ENCODE data around the gene BPTF.
A peak's percentile ranks its signal among the peaks of the same experiment; 100 is the strongest.
"Not testable (repeated sequence)": the region's sequence is repeated elsewhere in the genome, so short reads cannot be mapped to it uniquely, and the experiment has no call there.

Gene BPTF
- total RNA-seq = 211 to 331 (median 322) reads per million in 4 experiments

GRCh38 chr17:67824735-67825626 is at the start of gene BPTF:
Gene BPTF (plus strand): TSS chr17:67825503. CDS start chr17:67825725, 222 bp downstream.
- peak; percentile 81 for DNase-seq

GRCh38 chr17:67779098-67779672 is 46.1 kb upstream of the BPTF start:
- DNase-seq = peak; percentile 3

GRCh38 chr17:67784364-67785121 is 40.8 kb upstream of the BPTF start:
- no peak for DNase-seq

GRCh38 chr17:67785122-67785477 is 40.2 kb upstream of the BPTF start:
- no peak for DNase-seq

DNA sequence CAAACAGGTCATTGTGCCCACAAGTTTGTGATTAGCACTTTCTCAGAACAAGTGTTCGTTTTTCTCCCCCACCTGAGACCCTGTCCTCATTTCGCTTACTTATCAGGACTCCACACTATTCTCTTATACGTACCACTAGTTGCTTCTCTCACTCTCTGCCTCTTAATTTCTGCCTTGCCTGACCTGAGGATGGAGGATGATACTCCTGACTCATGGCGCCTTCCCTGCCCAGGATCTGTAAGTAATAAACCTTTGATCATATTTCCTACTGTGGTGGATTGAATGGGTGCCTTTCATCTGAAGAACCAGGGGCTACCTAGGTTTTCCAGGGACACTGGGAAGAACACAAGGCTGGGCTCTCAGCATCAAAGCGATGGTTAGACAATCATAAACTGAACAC is 39.8 kb upstream of the BPTF start:
- DNase-seq = no peak

DNA sequence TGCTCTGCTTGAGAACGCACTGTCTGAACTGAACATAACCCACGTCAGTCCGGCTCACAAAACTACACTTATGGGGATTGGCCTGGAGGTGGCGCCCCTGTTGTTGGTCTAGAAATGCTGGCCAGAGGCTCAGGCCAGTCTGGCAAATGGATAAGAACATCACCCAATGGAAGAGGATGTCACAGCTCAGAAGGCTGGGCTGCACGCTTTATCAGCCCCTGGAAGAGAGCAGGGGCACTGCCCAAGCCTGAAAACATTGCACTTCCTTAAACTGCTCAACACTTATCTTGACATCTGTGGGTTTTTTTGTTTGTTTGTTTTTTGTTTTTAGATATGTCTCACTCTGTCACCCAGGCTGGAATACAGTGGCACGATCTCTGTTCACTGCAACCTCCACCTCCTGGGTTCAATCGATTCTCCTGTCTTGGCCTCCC is 24.8 kb upstream of the BPTF start:
- no peak for DNase-seq

DNA sequence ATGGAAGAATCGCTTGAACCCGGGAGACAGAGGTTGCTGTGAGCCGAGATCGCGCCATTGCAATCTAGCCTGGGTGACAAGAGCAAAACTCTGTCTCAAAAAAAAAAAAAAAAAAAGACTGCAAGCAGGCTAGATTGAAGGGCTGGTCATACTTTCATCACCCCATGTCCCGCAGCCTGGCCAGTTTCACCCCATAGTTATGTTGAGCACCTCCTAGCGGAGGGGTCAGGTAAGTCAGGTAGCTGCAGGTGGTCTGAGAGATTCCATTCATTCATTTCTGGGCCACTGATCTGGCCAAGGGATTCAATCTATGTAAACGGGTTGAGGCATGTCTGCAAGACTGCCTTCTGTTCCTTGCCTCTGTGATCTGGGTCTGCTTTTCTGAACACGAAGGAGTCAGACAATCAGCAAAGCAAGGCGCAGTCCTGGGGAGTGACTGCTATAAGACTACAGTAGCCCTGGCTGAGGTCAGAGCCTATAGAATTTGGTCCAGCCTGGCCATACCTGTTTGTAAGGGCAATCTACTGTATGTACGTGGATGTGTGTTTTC is 23.6 kb upstream of the BPTF start:
- no peak for DNase-seq

DNA sequence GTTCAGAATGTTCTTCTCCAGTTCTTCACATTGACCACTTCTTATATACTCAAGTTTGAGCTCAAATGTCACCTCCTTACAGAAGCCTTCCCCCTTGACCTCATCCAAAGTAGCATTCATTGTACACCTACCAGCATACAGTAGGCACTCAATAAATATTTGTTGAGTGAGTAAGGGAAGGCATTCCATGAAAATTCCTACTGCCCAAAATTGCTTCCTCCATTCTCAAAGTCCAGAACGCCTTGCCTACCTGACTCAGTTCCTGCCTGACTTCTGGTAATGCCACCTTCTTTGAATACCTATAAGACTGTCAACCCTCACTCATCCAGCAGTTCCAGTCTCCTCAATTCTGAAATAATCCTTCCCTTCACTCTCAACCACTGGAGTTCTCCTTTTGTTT is 14.8 kb upstream of the BPTF start:
- DNase-seq = no peak

DNA sequence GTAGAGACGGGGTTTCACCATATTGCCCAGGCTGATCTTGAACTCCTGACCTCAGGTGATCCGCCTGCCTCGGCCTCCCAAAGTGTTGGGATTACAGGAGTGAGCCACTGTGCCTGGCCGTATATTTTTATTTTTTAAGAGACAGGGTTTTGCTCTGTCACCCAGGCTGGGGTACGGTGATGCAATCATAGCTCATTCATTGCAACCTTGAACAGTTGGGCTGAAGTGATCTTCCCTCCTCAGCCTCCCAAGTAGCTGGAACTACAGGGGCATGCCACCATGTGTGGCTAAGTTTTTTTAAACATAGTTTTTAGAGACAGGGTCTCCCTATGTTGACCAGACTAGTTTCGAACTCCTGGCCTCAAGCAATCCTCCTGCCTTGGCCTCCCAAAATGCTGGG is 12.9 kb upstream of the BPTF start:
- DNase-seq = not testable (repeated sequence)

GRCh38 chr17:67813803-67814180 is 11.5 kb upstream of the BPTF start:
- no peak for DNase-seq

DNA sequence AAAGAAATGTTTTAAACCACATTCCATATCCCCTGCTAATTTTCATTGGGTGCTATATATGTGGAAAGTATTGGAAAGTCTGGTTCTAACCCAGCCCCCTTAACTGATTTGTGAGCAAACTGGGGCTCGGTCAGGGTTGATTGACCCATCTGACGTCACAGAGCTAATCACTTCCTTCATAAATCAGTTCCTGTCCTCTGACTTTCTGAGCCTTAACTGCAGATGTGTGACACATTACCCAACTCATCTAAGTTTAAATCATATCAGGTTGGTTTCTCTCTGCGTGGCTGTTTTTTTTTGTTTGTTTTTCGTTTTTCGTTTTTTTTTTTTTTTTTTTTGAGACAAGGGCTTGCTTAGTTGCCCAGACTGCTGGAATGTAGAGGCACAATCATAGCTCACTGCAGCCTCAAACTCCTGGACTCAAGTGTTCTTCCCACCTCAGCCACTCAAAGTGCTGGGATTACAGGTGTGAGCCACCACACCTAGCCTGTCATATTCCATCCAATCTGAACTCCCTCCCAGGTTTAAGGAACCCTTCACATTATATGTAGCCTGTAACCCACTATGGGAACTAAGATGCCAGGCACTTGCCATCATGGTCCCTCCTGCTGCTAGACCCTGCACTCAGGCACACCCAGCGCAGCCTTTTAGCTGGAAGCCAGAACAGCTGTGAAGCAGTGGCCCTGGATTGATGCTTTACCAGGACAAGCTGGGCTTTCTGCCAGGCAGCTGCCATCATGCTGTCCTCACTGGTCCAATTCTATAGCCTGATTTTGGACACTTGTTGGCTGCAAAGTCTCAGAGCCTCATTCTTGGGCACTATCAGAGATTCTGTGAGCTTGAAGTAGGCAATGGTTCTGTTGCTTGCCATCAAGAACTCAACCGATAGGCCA is 6.9 kb upstream of the BPTF start:
- no peak for DNase-seq

DNA sequence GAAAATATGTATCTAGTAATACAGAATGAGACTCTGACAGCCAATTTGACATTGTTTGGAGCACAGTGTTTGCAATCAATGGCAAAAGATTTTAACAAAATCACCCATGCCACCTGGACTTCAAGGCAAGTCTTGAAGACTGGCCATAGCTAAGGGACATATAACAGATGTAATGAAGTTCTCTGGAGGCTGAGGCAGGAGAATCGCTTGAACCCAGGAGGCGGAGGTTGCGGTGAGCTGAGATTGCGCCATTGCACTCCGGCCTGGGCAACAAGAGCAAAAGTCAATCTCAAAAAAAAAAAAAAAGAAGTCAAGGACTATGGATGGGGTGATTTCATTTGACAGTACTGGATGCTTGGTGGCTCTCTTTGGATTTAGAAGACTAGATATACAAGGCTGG is 5.6 kb upstream of the BPTF start:
- DNase-seq = no peak

DNA sequence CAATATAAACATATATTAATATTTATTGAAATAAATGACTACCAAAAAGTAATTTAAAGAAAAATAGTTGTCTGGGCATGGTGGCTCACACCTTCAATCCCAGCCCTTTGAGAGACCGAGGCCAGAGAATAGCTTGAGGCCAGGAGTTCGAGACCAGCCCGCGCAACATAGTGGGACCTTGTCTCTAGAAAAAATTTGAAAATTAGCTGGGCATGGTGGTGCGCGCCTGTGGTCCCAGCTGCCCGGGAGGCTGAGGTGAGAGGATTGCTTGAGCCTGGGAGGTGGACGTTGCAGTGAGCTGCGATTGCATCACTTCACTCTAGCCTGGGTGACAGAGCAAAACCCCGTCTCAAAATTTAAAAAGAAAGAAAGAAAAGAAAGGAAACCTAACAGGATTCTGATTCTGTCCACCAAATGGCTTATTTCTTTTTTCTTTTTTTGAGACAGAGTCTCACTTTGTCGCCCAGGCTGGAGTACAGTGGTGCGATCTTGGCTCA is 3.4 kb upstream of the BPTF start:
- DNase-seq = no peak

DNA sequence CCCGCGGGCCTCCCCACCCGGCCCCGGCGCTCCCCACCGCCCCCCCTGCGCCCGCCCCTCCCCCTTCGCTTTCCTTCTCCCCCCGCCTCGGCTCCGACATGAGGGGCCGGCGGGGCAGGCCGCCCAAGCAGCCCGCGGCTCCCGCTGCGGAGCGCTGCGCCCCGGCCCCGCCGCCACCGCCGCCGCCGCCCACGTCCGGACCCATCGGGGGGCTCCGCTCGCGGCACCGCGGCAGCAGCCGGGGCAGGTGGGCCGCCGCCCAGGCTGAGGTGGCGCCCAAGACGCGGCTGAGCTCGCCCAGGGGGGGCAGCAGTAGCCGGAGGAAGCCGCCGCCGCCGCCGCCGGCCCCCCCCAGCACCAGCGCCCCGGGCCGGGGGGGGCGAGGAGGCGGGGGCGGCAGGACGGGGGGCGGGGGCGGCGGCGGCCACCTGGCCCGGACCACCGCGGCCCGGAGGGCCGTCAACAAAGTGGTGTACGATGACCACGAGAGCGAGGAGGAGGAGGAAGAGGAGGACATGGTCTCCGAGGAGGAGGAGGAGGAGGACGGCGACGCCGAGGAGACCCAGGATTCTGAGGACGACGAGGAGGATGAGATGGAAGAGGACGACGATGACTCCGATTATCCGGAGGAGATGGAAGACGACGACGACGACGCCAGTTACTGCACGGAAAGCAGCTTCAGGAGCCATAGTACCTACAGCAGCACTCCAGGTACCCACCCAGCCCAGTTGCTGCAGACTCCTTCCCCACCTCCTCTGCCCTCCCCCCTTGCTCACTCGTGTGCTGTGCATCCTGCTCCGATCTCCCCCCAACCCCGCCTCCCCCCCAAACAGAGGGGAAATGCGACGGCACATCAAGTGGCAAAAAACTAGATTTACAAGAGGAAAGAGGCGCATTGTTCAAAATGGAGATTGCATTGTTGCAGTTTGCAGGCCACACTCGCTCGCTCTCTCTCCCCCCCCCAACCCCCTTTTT is 611 bp downstream of the BPTF start:
- DNase-seq = peak; percentile 48

DNA sequence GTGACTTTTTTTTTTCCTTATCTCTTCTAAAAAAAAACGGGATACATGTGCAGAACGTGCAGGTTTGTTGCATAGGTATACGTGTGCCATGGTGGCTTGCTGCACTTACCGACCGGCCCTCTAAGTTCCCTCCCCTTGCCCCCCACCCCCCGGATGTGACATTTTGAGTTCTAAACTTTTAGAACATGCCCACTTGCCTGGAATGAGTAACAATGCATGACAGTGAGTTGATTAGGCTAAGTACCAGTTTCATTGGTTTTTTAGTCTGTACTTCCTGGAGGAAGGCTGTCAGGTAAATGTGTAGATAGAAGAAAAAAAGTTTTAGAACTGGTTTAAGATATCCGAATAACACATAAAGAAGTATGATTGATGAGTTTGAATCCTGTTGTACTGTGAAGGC is 4.0 kb downstream of the BPTF start:
- no peak for DNase-seq

- no peak for DNase-seq
Observed at GRCh38 chr17:67830440-67830839, 5.1 kb downstream of the BPTF start.

DNA sequence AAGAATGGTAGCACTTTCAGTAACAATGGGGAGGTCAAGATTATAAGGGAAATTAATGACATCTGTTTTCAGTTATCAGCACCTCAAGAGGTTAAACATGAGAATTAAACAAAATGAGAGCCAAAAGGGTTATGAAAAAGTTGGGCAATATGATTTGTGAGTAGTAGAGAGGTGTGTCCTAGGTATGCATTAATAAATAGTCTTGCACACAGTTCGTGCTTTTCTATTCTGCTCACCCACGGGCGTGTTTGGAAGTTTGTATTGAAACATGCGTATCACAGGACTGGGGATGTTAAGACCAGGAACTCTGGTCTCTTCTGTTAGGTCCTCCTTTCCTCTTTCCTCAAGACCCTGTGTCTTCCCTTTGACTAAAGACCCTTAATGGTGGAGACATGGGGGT is 6.0 kb downstream of the BPTF start:
- no peak for DNase-seq

- DNase-seq = no peak
Observed at GRCh38 chr17:67833134-67833533, 7.8 kb downstream of the BPTF start.

GRCh38 chr17:67833946-67834631 is 8.8 kb downstream of the BPTF start:
- DNase-seq = no peak

- no peak for DNase-seq
Observed at GRCh38 chr17:67834634-67835033, 9.3 kb downstream of the BPTF start.
